K562 (cell line): Measurements from ENCODE around the gene GRID2IP. TPM values are rescaled to one million over a fixed set of nuclear protein-coding genes. Genes with fewer than 3 reads are reported as not detected.

ENCODE experiments used
- ATAC-seq: fragments of 200-7000 bp; cut with Tn5 transposase; 3 replicates; pipeline ENCODE4 v1.9.1; 2020; ENCODE audit warnings: moderate library complexity
- BruUV-seq: library from RNA; stranded (reverse); fragments of 400-500 nt; replicated peaks from 2 replicates; lab custom pipeline; 2021; lab: Mats Ljungman, UMichigan
- CTCF ChIA-PET: fragments of 300-600 bp; formaldehyde crosslinking; extraction: SDS; loops from one replicate; lab custom pipeline; 2021; ENCODE audit warnings: low intra/inter-chr PET ratio; lab: Yijun Ruan, JAX
- POLR2A ChIA-PET: fragments of 300-600, 350-650 bp; sonication (Branson Sonifier 250); formaldehyde crosslinking; extraction: SDS; loops from one replicate; lab custom pipeline; 2021; ENCODE audit warnings: antibody characterized with exemption, inconsistent platforms; lab: Yijun Ruan, JAX
- DNase-seq, 4 experiments: peaks; one replicate each; pipeline versions ENCODE4 v3.0.0 to v3.0.0-alpha.2; 2011 to 2018; ENCODE audit warnings: low spot score in 3 of 4, mixed read lengths in 3 of 4; ENCODE audit errors: extremely low read depth in 1 of 4
- FAIRE-seq: peaks from 2 replicates; lab custom pipeline; 2011; peaks lifted over from hg19 to GRCh38; lab: Jason Lieb, UNC
- H2AFZ ChIP-seq: 2 replicates; pipeline ENCODE4 v1.6.0; 2011; ENCODE audit warnings: low read depth, low read length, control low read depth, inconsistent platforms
- H3K27ac ChIP-seq: fragments of 200-600 bp; 3 replicates; pipeline ENCODE4 v1.8.0; 2011; ENCODE audit warnings: low read depth, mild to moderate bottlenecking, control low read depth, inconsistent platforms, low read length, moderate library complexity, mixed read lengths; ENCODE audit errors: extremely low read depth
- H3K27me3 ChIP-seq, 2 experiments: fragments of 300-600 bp in 1 of 2; 2 replicates in 1 of 2; 3 replicates in 1 of 2; pipeline versions ENCODE4 v1.6.0 to v1.8.0; 2011; ENCODE audit warnings: inconsistent platforms in 2 of 2, low read length in 2 of 2, mild to moderate bottlenecking in 1 of 2, mixed read lengths in 1 of 2, moderate library complexity in 1 of 2; ENCODE audit not compliant: control insufficient read depth in 2 of 2, insufficient read depth in 2 of 2
- H3K36me3 ChIP-seq: fragments of 300-600 bp; 3 replicates; pipeline ENCODE4 v1.8.0; 2011; ENCODE audit warnings: mild to moderate bottlenecking, low read length, inconsistent platforms; ENCODE audit not compliant: control insufficient read depth, insufficient read depth
- H3K4me1 ChIP-seq, 2 experiments: fragments of 200-600 bp in 1 of 2; replicated peaks in 1 of 2; 2 replicates in 1 of 2; 3 replicates in 1 of 2; pipeline versions ENCODE4 v1.5.1 to v1.8.0; 2011; ENCODE audit warnings: inconsistent platforms in 2 of 2, low read length in 2 of 2, mild to moderate bottlenecking in 1 of 2, mixed read lengths in 1 of 2, moderate library complexity in 1 of 2; ENCODE audit not compliant: control insufficient read depth in 2 of 2, insufficient read depth in 2 of 2
- H3K4me2 ChIP-seq: 2 replicates; pipeline ENCODE4 v1.6.1; 2011; ENCODE audit warnings: low read length, control low read depth, inconsistent platforms, mixed read lengths; ENCODE audit not compliant: insufficient read depth
- H3K4me3 ChIP-seq: fragments of 200-600 bp; sonication (generic), shearing (Covaris generic); 2 replicates; pipeline ENCODE4 v1.5.1; 2016; ENCODE audit warnings: control low read depth, inconsistent platforms
- H3K79me2 ChIP-seq: fragments of 200-600 bp; 3 replicates; pipeline ENCODE4 v1.8.0; 2011; ENCODE audit warnings: low read length, inconsistent platforms; ENCODE audit not compliant: control insufficient read depth, insufficient read depth
- H3K9ac ChIP-seq, 2 experiments: 2 replicates each; pipeline versions ENCODE4 v1.6.0 to v1.6.1; 2011; ENCODE audit warnings: low read depth in 2 of 2, low read length in 2 of 2, control low read depth in 1 of 2, inconsistent platforms in 1 of 2, mild to moderate bottlenecking in 1 of 2, mixed read lengths in 1 of 2; ENCODE audit not compliant: insufficient read depth in 1 of 2
- H3K9me1 ChIP-seq: one replicate; pipeline ENCODE4 v1.6.0; 2011; ENCODE audit warnings: inconsistent platforms, mild to moderate bottlenecking, low read length, moderate library complexity; ENCODE audit not compliant: control insufficient read depth, insufficient read depth
- H3K9me3 ChIP-seq: replicated peaks from 2 replicates; pipeline ENCODE4 v1.5.1; 2011; ENCODE audit warnings: low read depth, low read length, inconsistent platforms; ENCODE audit not compliant: control insufficient read depth, insufficient read depth
- H4K20me1 ChIP-seq: replicated peaks from 2 replicates; pipeline ENCODE4 v1.6.1; 2011; ENCODE audit warnings: low read length, inconsistent platforms, mixed read lengths; ENCODE audit not compliant: control insufficient read depth, insufficient read depth
- FOXA3 ChIP-seq, 2 experiments: fragments of 450-650 bp in 1 of 2; sonication (generic) in 1 of 2; formaldehyde crosslinking; IDR thresholded peaks in 1 of 2; conservative IDR thresholded peaks in 1 of 2; 2 replicates each; pipeline versions ENCODE4 v1.4.0 to v1.8.0; 2020 to 2022; ENCODE audit warnings: mild to moderate bottlenecking in 2 of 2, missing genetic modification reagents in 1 of 2
- RBM25 ChIP-seq: fragments of 200-400 bp; formaldehyde crosslinking; IDR thresholded peaks from 2 replicates; pipeline ENCODE4 v1.6.1; 2018; ENCODE audit warnings: low read length, low read depth, moderate library complexity; ENCODE audit not compliant: severe bottlenecking
- TRIM28 ChIP-seq: fragments of 450-650 bp; IDR thresholded peaks from 2 replicates; pipeline ENCODE4 v1.6.1; 2017
- WHSC1 ChIP-seq: IDR thresholded peaks from one replicate; pipeline ENCODE4 v1.6.1; 2012; ENCODE audit warnings: low read length, control low read depth, inconsistent platforms
- ZKSCAN8 ChIP-seq: fragments of 200-800 bp; sonication (Bioruptor generic); IDR thresholded peaks from 2 replicates; pipeline ENCODE4 v1.6.1; 2016; ENCODE audit warnings: missing genetic modification characterization, missing compliant biosample characterization
- WGBS: fragments of 100-300 bp; shearing (Covaris generic); methylation state at CpG from one replicate; pipeline ENCODE4 v1.1.6; 2016; ENCODE audit warnings: low coverage, mixed read lengths; ENCODE audit not compliant: insufficient coverage; ENCODE audit errors: missing lambda C conversion rate; 5-methylcytosine and 5-hydroxymethylcytosine counted together
- in situ Hi-C: fragments of 300-500 bp; cut with MboI; formaldehyde crosslinking; loops from 4 replicates; pipeline ENCODE4 v1.15.0; 2018; ENCODE audit warnings: inconsistent platforms, mixed read lengths
- intact Hi-C: fragments of 100-400 bp; cut with micrococcal nuclease; formaldehyde crosslinking; loops from 2 replicates; pipeline ENCODE4 v1.14.2; 2022
- polyA plus RNA-seq, 8 experiments: library from polyadenylated mRNA; depleted of rRNA in 4 of 8; stranded (reverse) in 5 of 8; unstranded in 3 of 8; fragments of >200 nt; fragmentation: Nextera tagmentation in 2 of 8; fragmentation: Illumina TruSeq in 1 of 8; extraction: Ambion mirVana in 2 of 8; extraction: Trizol in 1 of 8; gene quantifications; 2 replicates each; pipeline versions ENCODE4 v1.2.1 to v1.2.3, GENCODE V29; 2011 to 2014; ENCODE audit warnings: inconsistent platforms in 1 of 8, missing spikeins in 1 of 8
- total RNA-seq, 7 experiments: library from RNA; depleted of rRNA in 6 of 7; stranded (reverse); fragments of >200 nt in 6 of 7; fragmentation: Illumina TruSeq in 2 of 7; extraction: Trizol in 2 of 7; gene quantifications; 2 replicates each; pipeline versions ENCODE4 v1.2.1 to v1.2.3, GENCODE V29; 2011 to 2021; ENCODE audit warnings: low replicate concordance in 1 of 7
- TF ChIP-seq, protein P1 (sequence below): fragments of 250-450 bp; sonication (Bioruptor Pico); IDR thresholded peaks from 2 replicates; pipeline ENCODE4 v1.4.0; 2020; ENCODE audit warnings: borderline replicate concordance

GRID2IP gene
- total and polyA plus RNA-seq, 9 of the 15 experiments (the other 6 are each of a cell fraction or from before 2014, with no cell fraction given): not detected

DNA sequence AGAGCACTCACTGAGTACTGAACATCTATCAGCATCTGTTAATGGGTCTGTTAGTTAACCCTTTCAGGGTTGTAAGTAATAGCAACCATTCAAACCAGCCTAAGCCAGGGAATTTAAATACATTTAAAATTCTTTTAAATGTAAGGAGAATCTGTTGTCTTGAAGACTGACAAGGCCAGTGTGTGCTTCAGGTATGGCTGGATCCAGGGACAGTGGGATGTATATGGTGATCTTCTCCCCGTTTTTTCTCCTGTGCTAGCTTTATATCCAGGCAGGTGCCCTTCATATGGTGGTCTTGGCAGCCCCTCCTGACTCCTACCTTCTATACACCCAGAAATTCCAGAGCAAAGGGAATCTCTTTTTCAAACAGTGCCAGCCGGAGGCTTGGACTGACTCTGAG is 56.9 kb downstream of the GRID2IP start:
- H3K9ac ChIP-seq: no peak overlapping the region
- H3K4me3 ChIP-seq: no peak overlapping the region
- H2AFZ ChIP-seq: no peak overlapping the region
- H3K4me2 ChIP-seq: no peak overlapping the region
- ChIA-PET CTCF (no interaction called here), POLR2A (interaction anchor here (0.6 kb wide), 1 partner anchor 47 kb away, joined by 3 read pairs; the partner anchor contains the start of gene DAGLB)
- TF ChIP-seq RBM25 (peak; percentile 36), TRIM28 (no peak)
- no peaks in the 10 kb centered on the region for H3K9me1 ChIP-seq
- no TSS peak for BruUV-seq
- no peaks in the 10 kb centered on the region for H4K20me1 ChIP-seq
- in situ Hi-C loops (no loop called here), intact Hi-C loops (no loop called here)
- no peaks in the 10 kb centered on the region for H3K36me3 ChIP-seq
- peaks cover 2 to 4% of the 10 kb centered on the region in 2 experiments; a peak in 2 of 5 replicates for H3K27me3 ChIP-seq
- H3K9me3 ChIP-seq: 0 out of 2 replicates have a peak, but pooled peaks cover 3% of the 10 kb centered on the region
- H3K4me1 ChIP-seq: peaks cover 0 to 12% of the 10 kb centered on the region in 2 experiments; a peak in 3 of 5 replicates
- no peaks in the 10 kb centered on the region for H3K79me2 ChIP-seq
- DNase-seq: no peak
- H3K27ac ChIP-seq: no peak overlapping the region
- WGBS: 13% methylated on average over 2 of the region's 2 CpGs
- no peak for ATAC-seq
- no peak for FAIRE-seq

DNA sequence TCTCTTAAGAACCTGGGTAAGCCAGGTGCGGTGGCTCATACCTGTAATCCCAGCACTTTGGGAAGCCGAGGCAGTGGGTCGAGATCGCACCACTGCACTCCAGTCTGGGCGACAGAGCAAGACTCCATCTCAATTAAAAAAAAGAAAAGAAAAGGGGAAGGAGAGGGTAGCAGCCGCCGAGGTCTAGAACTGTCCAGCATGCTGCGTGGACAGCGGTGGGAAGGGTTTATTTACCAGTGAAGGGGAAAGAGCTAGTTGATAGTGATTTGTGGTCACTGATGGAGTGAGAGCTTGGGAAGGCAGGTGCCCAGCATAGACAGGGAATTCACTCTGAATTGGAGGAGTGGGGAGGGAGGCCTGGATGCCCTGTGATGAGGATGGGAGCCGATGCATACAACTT is 60.1 kb downstream of the GRID2IP start:
- no peak for ATAC-seq
- Histone ChIP-seq H3K9me3 (0 out of 2 replicates have a peak, but pooled peaks cover 3% of the 10 kb centered on the region), H3K4me1 (no peaks in the 10 kb centered on the region; a peak in 2 of 5 replicates), H3K27ac (no peak overlapping the region), H2AFZ (no peak overlapping the region), H3K27me3 (peaks cover 2 to 12% of the 10 kb centered on the region in 2 experiments; a peak in 3 of 5 replicates), H4K20me1 (no peaks in the 10 kb centered on the region), H3K4me2 (no peak overlapping the region), H3K36me3 (no peaks in the 10 kb centered on the region), H3K79me2 (no peaks in the 10 kb centered on the region), H3K9ac (no peak overlapping the region), H3K9me1 (no peaks in the 10 kb centered on the region), H3K4me3 (no peak overlapping the region)
- no peak for FAIRE-seq
- ChIA-PET CTCF (no interaction called here), POLR2A (interaction anchor here (1.3 kb wide), 1 partner anchor 15 kb away, joined by 3 read pairs; no protein-coding TSS in a partner anchor)
- intact Hi-C loops (no loop called here), in situ Hi-C loops (no loop called here)
- no peak for DNase-seq
- WGBS: 24% methylated on average over 7 of the region's 10 CpGs
- no TSS peak for BruUV-seq
- TF ChIP-seq, protein P1, sequence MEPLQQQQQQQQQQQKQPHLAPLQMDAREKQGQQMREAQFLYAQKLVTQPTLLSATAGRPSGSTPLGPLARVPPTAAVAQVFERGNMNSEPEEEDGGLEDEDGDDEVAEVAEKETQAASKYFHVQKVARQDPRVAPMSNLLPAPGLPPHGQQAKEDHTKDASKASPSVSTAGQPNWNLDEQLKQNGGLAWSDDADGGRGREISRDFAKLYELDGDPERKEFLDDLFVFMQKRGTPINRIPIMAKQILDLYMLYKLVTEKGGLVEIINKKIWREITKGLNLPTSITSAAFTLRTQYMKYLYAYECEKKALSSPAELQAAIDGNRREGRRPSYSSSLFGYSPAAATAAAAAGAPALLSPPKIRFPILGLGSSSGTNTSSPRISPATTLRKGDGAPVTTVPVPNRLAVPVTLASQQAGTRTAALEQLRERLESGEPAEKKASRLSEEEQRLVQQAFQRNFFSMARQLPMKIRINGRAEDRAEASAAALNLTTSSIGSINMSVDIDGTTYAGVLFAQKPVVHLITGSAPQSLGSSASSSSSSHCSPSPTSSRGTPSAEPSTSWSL (CRISPR knock-in tag): no peak
- TF ChIP-seq FOXA3 (CRISPR knock-in tag; conservative IDR thresholded peaks at IDR 0.05 in 1 of 2, IDR thresholded peaks at IDR 0.05 in 1 of 2): no peak
- TF ChIP-seq WHSC1: no peak
- TF ChIP-seq ZKSCAN8: no peak
